Measurements from ENCODE around the gene EIPR1.

DNA sequence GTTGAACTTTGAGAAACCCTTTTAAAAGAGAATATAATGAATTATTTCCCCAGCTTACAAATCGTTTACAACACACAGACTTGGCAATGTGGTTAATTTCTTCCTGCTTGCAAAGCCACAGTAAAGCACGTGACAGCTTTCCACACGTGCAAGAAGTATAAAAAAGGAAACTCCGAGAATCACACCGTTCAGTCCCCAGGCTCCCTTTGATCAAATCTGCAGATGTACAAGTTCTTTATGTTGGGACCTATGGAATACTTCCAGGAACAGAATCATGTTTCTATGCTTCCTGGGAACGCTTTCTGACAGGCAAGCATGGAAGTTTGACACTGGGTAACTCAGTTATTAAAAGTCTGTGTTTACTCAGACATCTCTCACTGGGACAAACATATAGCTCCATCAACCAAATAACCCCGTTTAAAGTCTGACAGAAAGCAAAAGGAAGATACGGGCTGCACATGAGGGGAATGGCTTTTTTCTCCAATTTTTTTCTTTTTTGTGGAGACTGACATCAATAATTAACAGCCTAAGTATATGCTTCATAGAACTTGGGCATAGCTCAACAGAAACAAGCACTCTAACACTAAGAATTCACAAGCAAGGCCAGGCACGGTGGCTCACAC is 134.8 kb downstream of the EIPR1 start:
- TF ChIP-seq POLR2AphosphoS5 (IDR thresholded peaks at IDR 0.05; ENCODE audit: low read depth, low read length), result no peak
- TF ChIP-seq TAF1 (IDR thresholded peaks at IDR 0.05; ENCODE audit: borderline replicate concordance, low read depth, low read length), result no peak
- no peak for TF ChIP-seq POLR2A (IDR thresholded peaks at IDR 0.05; ENCODE audit: low read depth, low read length)
